Neural cell (in vitro differentiated cells): Measurements from ENCODE around the gene GUCY2C. TPM values are rescaled to one million over a fixed set of nuclear protein-coding genes. Genes with fewer than 3 reads are reported as not detected.

Experiments used
- H2AFZ ChIP-seq: fragments of 200-600, 300-800 bp; sonication (generic), shearing (Covaris generic); 2 replicates; pipeline ENCODE4 v1.6.0; 2014; ENCODE audit warnings: low read depth, mild to moderate bottlenecking, antibody characterized with exemption, low read length, moderate library complexity
- H3F3A ChIP-seq: fragments of 200-600 bp; shearing (Covaris generic); 2 replicates; pipeline ENCODE4 v1.6.1; 2016; ENCODE audit warnings: mild to moderate bottlenecking, moderate library complexity, mixed read lengths, antibody characterized with exemption, low read length; ENCODE audit not compliant: insufficient read depth, poor library complexity, severe bottlenecking
- H3K27ac ChIP-seq: fragments of 200-600, 300-800 bp; sonication (generic), shearing (Covaris generic); 2 replicates; pipeline ENCODE4 v1.5.1; 2014; ENCODE audit warnings: mild to moderate bottlenecking, low read length, moderate library complexity
- H3K27me3 ChIP-seq: fragments of 300-800, 200-600 bp; sonication (generic), shearing (Covaris generic); 2 replicates; pipeline ENCODE4 v1.6.0; 2014; ENCODE audit warnings: mild to moderate bottlenecking, low read depth, low read length, moderate library complexity; ENCODE audit not compliant: insufficient read depth
- H3K36me3 ChIP-seq: fragments of 300-800, 200-600 bp; sonication (generic), shearing (Covaris generic); 2 replicates; pipeline ENCODE4 v1.5.1; 2014; ENCODE audit warnings: mild to moderate bottlenecking, antibody characterized with exemption, low read length, moderate library complexity; ENCODE audit not compliant: insufficient read depth
- H3K4me2 ChIP-seq: fragments of 300-800, 200-600 bp; sonication (generic), shearing (Covaris generic); 2 replicates; pipeline ENCODE4 v1.6.0; 2014; ENCODE audit warnings: mild to moderate bottlenecking, low read length
- H3K4me3 ChIP-seq: fragments of 300-800, 200-600 bp; sonication (generic), shearing (Covaris generic); 2 replicates; pipeline ENCODE4 v1.5.1; 2014; ENCODE audit warnings: mild to moderate bottlenecking, low read length, moderate library complexity
- H3K79me2 ChIP-seq: fragments of 200-600 bp; shearing (Covaris generic); replicated peaks from 2 replicates; pipeline ENCODE4 v1.6.0; 2014; ENCODE audit warnings: mild to moderate bottlenecking, low read length, moderate library complexity; ENCODE audit not compliant: insufficient read depth
- H3K9ac ChIP-seq: fragments of 300-800, 200-600 bp; sonication (generic), shearing (Covaris generic); 2 replicates; pipeline ENCODE4 v1.6.1; 2016; ENCODE audit warnings: mild to moderate bottlenecking, low read length, mixed read lengths
- H3K9me2 ChIP-seq: fragments of 200-600 bp; shearing (Covaris generic); 2 replicates; pipeline ENCODE4 v1.6.1; 2016; ENCODE audit warnings: mild to moderate bottlenecking, low read length, mixed read lengths; ENCODE audit not compliant: insufficient read depth
- H3K9me3 ChIP-seq: fragments of 200-600, 300-800 bp; sonication (generic), shearing (Covaris generic); 2 replicates; pipeline ENCODE4 v1.6.1; 2016; ENCODE audit warnings: mild to moderate bottlenecking, mixed run types, low read length, moderate library complexity, mixed read lengths
- H4K20me1 ChIP-seq: fragments of 200-600 bp; shearing (Covaris generic); 2 replicates; pipeline ENCODE4 v1.6.1; 2016; ENCODE audit warnings: mild to moderate bottlenecking, mixed run types; ENCODE audit not compliant: insufficient read depth
- CTCF ChIP-seq: fragments of 450-650 bp; IDR thresholded peaks from 2 replicates; pipeline ENCODE4 v1.5.1; 2014; ENCODE audit warnings: antibody characterized with exemption, mild to moderate bottlenecking, moderate library complexity; ENCODE audit not compliant: poor library complexity, severe bottlenecking
- EP300 ChIP-seq: fragments of 450-650 bp; conservative IDR thresholded peaks from 2 replicates; pipeline ENCODE4 v1.6.1; 2014; ENCODE audit warnings: antibody characterized with exemption, mild to moderate bottlenecking, moderate library complexity; ENCODE audit not compliant: poor library complexity, severe bottlenecking
- EZH2 ChIP-seq: fragments of 200-600, 300-800 bp; shearing (Covaris generic), sonication (generic); IDR thresholded peaks from 2 replicates; pipeline ENCODE4 v1.6.1; 2014; ENCODE audit warnings: antibody characterized with exemption, low read length, borderline replicate concordance, mild to moderate bottlenecking; ENCODE audit not compliant: insufficient read depth, poor library complexity, severe bottlenecking
- MXI1 ChIP-seq: fragments of 450-650 bp; conservative IDR thresholded peaks from 2 replicates; pipeline ENCODE4 v1.6.1; 2014; ENCODE audit warnings: antibody characterized with exemption, mild to moderate bottlenecking; ENCODE audit not compliant: poor library complexity, severe bottlenecking
- POLR2AphosphoS5 ChIP-seq: IDR thresholded peaks from 2 replicates; pipeline ENCODE4 v1.6.1; 2012
- RAD21 ChIP-seq: fragments of 450-650 bp; conservative IDR thresholded peaks from 2 replicates; pipeline ENCODE4 v1.6.1; 2014; ENCODE audit warnings: antibody characterized with exemption, mild to moderate bottlenecking, moderate library complexity
- REST ChIP-seq: IDR thresholded peaks from 2 replicates; pipeline ENCODE4 v1.6.1; 2012; ENCODE audit warnings: borderline replicate concordance
- SMC3 ChIP-seq: fragments of 450-650 bp; conservative IDR thresholded peaks from 2 replicates; pipeline ENCODE4 v1.6.1; 2014; ENCODE audit warnings: antibody characterized with exemption, mild to moderate bottlenecking, moderate library complexity; ENCODE audit not compliant: poor library complexity
- TAF1 ChIP-seq: IDR thresholded peaks from 2 replicates; pipeline ENCODE4 v1.6.1; 2012; ENCODE audit warnings: low read depth
- polyA plus RNA-seq: library from polyadenylated mRNA; depleted of rRNA; stranded (reverse); fragments of >200 nt; gene quantifications from 2 replicates; pipeline ENCODE4 v1.2.3, GENCODE V29; 2014

The GUCY2C gene
- polyA plus RNA-seq, 1 donor from 2014 or later, result not detected

GRCh38 chr12:14614704-14615121 is 81.7 kb downstream of the GUCY2C start:
- Histone ChIP-seq H3K4me3 (no peak overlapping the region), H3K36me3 (no peaks in the 10 kb centered on the region), H3K9ac (no peak overlapping the region), H4K20me1 (no peaks in the 10 kb centered on the region), H3K27ac (no peak overlapping the region), H3K79me2 (no peaks in the 10 kb centered on the region), H2AFZ (no peak overlapping the region), H3K9me2 (no peaks in the 10 kb centered on the region), H3F3A (no peaks in the 10 kb centered on the region), H3K27me3 (no peaks in the 10 kb centered on the region), H3K4me2 (no peak overlapping the region), H3K9me3 (no peaks in the 10 kb centered on the region)
- TF ChIP-seq TAF1, result no peak
- TF ChIP-seq REST, result no peak
- no peak for TF ChIP-seq POLR2AphosphoS5
- no peak for TF ChIP-seq EP300
- no peak for TF ChIP-seq MXI1

- no peaks in the 10 kb centered on the region for H3K79me2 ChIP-seq
- no peaks in the 10 kb centered on the region for H3K27me3 ChIP-seq
- H3K4me3 ChIP-seq, result no peak overlapping the region
- H3F3A ChIP-seq, result no peaks in the 10 kb centered on the region
- no peak overlapping the region for H3K4me2 ChIP-seq
- H2AFZ ChIP-seq, result no peak overlapping the region
- TF ChIP-seq REST, result no peak
- no peak for TF ChIP-seq MXI1
- no peak for TF ChIP-seq CTCF
- TF ChIP-seq RAD21, result no peak
- TF ChIP-seq EZH2, result no peak
- no peak for TF ChIP-seq POLR2AphosphoS5
- TF ChIP-seq EP300, result no peak
- TF ChIP-seq TAF1, result no peak
- no peak for TF ChIP-seq SMC3
- H3K9ac ChIP-seq, result no peak overlapping the region
- no peak overlapping the region for H3K27ac ChIP-seq
- no peaks in the 10 kb centered on the region for H4K20me1 ChIP-seq
- H3K9me3 ChIP-seq, result no peaks in the 10 kb centered on the region
- H3K36me3 ChIP-seq, result no peaks in the 10 kb centered on the region
- H3K9me2 ChIP-seq, result no peaks in the 10 kb centered on the region
These were observed 82.7 kb downstream of the GUCY2C start for GRCh38 chr12:14613718-14614117.
